ENCODE results near the gene ZDHHC21. TPM values are rescaled to one million over a fixed set of nuclear protein-coding genes. Genes with fewer than 3 reads are reported as not detected.

The ZDHHC21 gene
- total RNA-seq, 2 donors from 2014 or later: 7.3 to 8.9 TPM

DNA sequence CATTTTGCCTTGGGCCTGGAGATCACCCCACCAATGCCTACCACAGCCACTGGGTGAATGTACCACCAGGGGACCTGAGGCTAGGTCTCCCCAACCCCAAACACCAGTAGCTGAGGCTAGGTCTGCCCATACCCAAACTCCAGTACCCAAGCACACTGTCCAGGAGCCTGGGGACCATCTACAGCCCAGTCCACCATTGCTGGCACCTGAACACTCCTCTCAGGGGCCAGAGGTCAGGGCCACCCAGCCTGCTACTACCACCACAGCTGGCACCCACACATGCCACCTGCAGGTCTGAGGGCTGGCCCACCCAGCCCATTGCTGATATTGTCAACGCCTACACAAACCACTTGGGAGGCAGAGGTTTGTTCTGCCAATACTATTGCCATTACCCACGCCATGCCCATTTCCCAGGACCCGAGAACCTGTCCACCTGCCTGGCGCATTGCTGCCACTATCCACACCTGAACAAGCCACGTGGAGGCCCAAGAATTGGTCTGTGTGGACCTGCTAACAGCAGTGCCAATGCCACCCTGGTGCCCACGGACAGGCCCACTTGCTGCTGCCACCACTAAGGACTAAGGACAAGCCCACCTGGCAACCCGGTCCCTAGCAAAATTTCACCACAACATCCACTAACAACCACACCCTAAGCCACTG is 59.2 kb downstream of the ZDHHC21 start:
- intact Hi-C loops (cut with DNase I): no loop called here
- no peak for ATAC-seq

GRCh38 chr9:14633148-14633547 is 60.1 kb downstream of the ZDHHC21 start:
- DNase-seq (no peak), ATAC-seq (no peak)
- intact Hi-C loops (cut with DNase I): no loop called here

More for the DNA sequence above, 59.2 kb downstream of the ZDHHC21 start:
- peak; percentile 10 for DNase-seq

- DNase-seq (no peak), ATAC-seq (no peak)
- intact Hi-C loops (cut with DNase I): no loop called here
Observed at GRCh38 chr9:14627513-14627912, 65.7 kb downstream of the ZDHHC21 start.

- ATAC-seq: no peak
- intact Hi-C loops (cut with DNase I): loop anchor here in 1 of 2 donors (5.0 kb wide), 1 partner anchor 148 kb away; no protein-coding TSS in a partner anchor
- no peak for DNase-seq
Observed at GRCh38 chr9:14618836-14619420, 74.3 kb downstream of the ZDHHC21 start.

GRCh38 chr9:14616188-14616982 is 76.8 kb downstream of the ZDHHC21 start:
- no peak for ATAC-seq
- no peak for DNase-seq
- intact Hi-C loops (cut with DNase I): loop anchor here in 1 of 2 donors (5.0 kb wide), 1 partner anchor 151 kb away; no protein-coding TSS in a partner anchor

- intact Hi-C loops (cut with DNase I): no loop called here
- ATAC-seq: no peak
- no peak for DNase-seq
Observed at GRCh38 chr9:14608540-14608939, 84.7 kb downstream of the ZDHHC21 start.

- intact Hi-C loops (cut with DNase I): no loop called here
- DNase-seq (no peak), ATAC-seq (no peak)
Observed at GRCh38 chr9:14597171-14597799, 95.9 kb downstream of the ZDHHC21 start.

GRCh38 chr9:14593406-14593805 is 99.8 kb downstream of the ZDHHC21 start:
- no peak for DNase-seq
- intact Hi-C loops (cut with DNase I): no loop called here
- no peak for ATAC-seq

DNA sequence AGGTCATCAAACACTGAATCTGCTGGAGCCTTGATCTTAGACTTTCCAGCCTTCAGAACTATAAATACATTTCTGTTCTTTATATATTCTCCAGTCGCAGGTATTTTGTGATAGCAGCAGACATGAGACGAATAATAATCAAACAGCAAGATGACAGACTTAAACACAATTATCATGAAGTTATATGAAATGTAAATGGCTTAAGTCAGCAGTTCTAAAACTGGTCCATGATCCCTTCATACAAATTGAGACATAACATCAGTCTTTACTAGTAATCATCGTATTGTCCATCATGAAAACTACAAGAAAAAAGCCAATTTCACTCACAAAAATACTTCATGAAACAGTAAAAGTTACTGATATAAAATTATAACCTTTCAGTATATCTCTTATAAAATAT is 101.8 kb downstream of the ZDHHC21 start:
- intact Hi-C loops (cut with DNase I): no loop called here
- DNase-seq (no peak), ATAC-seq (no peak)

GRCh38 chr9:14585730-14586473 is 107.3 kb downstream of the ZDHHC21 start:
- no peak for DNase-seq
- ATAC-seq: no peak
- intact Hi-C loops (cut with DNase I): no loop called here

- intact Hi-C loops (cut with DNase I): no loop called here
- ATAC-seq (no peak), DNase-seq (no peak)
Observed at GRCh38 chr9:14584571-14584970, 108.7 kb downstream of the ZDHHC21 start.

DNA sequence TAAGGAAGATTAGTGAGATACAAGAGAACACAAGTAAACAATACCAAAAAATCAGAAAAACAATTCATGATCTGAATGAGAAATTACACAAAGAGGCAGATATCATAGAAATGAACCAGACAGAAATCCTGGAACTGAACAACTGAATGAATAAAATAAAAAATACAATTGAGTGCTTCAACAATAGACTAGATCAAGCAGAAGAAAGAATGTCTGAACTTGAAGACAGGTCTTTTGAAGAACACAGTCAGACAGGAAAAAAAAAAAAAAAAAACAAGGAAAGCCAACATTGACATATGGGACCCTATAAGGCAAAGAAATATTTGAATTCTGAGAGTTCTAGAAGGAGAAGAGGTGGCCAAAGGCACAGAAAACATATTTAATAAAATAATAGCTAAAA is 115.2 kb downstream of the ZDHHC21 start:
- DNase-seq (no peak), ATAC-seq (no peak)
- intact Hi-C loops (cut with DNase I): no loop called here

GRCh38 chr9:14574173-14574572 is 119.1 kb downstream of the ZDHHC21 start:
- intact Hi-C loops (cut with DNase I): no loop called here
- DNase-seq (no peak), ATAC-seq (no peak)

- ATAC-seq (no peak), DNase-seq (no peak)
- intact Hi-C loops (cut with DNase I): no loop called here
Observed at GRCh38 chr9:14573319-14573718, 119.9 kb downstream of the ZDHHC21 start.

- intact Hi-C loops (cut with DNase I): no loop called here
- ATAC-seq: no peak
- DNase-seq: no peak
Observed at GRCh38 chr9:14565352-14566016, 127.7 kb downstream of the ZDHHC21 start.

DNA sequence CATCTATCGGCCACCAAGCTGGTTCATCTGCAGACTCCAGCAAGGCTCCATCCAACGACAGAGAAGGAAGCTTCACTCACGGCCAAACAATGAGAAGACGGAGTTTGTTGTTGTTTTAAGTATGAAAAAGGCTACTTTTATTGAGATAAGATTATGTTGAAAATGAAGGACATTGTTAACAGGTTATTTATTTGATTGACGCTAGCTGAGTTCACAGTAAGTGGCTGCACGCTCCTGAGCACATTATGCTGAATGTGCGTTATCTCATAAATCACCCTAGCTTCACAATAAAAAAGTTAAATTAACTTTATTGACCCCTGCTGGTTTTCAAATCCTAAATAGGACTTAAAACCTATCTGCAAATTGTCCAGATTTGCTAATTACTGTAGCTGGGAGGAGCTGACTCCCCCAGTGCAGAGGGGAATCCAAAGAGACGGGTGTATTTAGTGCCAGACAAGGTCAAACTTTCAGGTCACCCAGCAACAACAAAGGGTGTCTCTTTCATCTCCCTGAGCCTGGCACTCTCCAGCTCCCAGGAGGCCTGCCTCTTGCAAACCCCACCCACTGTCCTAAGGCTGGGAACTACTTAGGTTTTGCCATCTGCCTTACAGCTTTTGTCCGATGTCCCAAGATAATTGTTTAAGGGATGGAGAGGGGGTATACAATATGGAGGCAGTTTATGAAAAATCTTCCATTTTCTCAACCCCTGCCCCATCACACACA is 129.2 kb downstream of the ZDHHC21 start:
- DNase-seq (no peak), ATAC-seq (no peak)
- intact Hi-C loops (cut with DNase I): no loop called here

DNA sequence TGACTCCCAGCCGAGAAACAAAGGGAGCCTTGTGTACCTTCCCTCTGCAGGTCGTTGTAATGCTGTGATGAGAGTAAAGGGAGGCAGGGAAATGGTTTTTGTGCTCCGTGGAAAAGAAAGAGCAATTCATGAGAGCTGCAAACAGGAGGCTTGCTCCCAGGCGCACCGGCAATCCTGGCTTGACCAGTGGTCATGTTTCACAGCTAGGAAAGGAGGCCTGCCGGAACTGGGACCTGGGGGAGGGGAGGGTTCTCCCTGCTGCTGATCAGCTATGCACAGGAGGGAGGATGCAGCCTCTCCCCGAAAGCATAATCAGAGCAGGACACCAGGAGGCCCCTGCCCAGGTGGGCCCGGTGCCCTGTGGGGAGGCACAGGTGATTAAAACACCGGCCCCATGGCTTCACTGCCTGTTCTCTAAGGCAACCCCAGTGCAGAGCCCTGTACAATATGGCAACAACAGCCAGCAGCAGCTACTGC is 131.3 kb downstream of the ZDHHC21 start:
- intact Hi-C loops (cut with DNase I): no loop called here
- DNase-seq: no peak
- ATAC-seq: no peak
